HepG2 (cell line): ENCODE results near the gene IL17RB. TPM values are rescaled to one million over a fixed set of nuclear protein-coding genes. Genes with fewer than 3 reads are reported as not detected.

Experiments used
- ATAC-seq: fragments of 200-7000 bp; cut with Tn5 transposase; 3 replicates; pipeline ENCODE4 v1.9.1; 2020; ENCODE audit warnings: mild to moderate bottlenecking, moderate library complexity
- BruUV-seq: library from RNA; stranded (reverse); fragments of 400-500 nt; replicated peaks from 2 replicates; lab custom pipeline; 2021; lab: Mats Ljungman, UMichigan
- CTCF ChIA-PET: fragments of 300-600 bp; formaldehyde crosslinking; extraction: SDS; loops from one replicate; lab custom pipeline; 2021; ENCODE audit warnings: low total read pairs, inconsistent platforms, low intra/inter-chr PET ratio; lab: Yijun Ruan, JAX
- POLR2A ChIA-PET: fragments of 350-600 bp; sonication (Branson Sonifier 250); formaldehyde crosslinking; loops from one replicate; lab custom pipeline; 2020; ENCODE audit warnings: antibody characterized with exemption, inconsistent platforms; lab: Yijun Ruan, JAX
- DNase-seq: peaks from one replicate; pipeline ENCODE4 v3.0.0-alpha.2; 2015; ENCODE audit warnings: low spot score
- FAIRE-seq: peaks from 3 replicates; lab custom pipeline; 2011; peaks lifted over from hg19 to GRCh38; lab: Jason Lieb, UNC
- H2AFZ ChIP-seq: one replicate; pipeline ENCODE4 v1.6.1; 2011; ENCODE audit warnings: low read length, inconsistent platforms
- H3K27ac ChIP-seq: fragments of 300-600 bp; 3 replicates; pipeline ENCODE4 v1.8.0; 2011; ENCODE audit warnings: mixed run types, mild to moderate bottlenecking, mixed read lengths, low read length, inconsistent platforms; ENCODE audit not compliant: insufficient read depth; ENCODE audit errors: extremely low read length
- H3K27me3 ChIP-seq, 2 experiments: fragments of 200-600 bp in 1 of 2; 2 replicates in 1 of 2; 3 replicates in 1 of 2; pipeline versions ENCODE4 v1.6.0 to v1.8.0; 2011; ENCODE audit warnings: low read length in 2 of 2, mild to moderate bottlenecking in 2 of 2, moderate library complexity in 2 of 2, inconsistent platforms in 1 of 2; ENCODE audit not compliant: insufficient read depth in 2 of 2, control insufficient read depth in 1 of 2
- H3K36me3 ChIP-seq, 2 experiments: fragments of 200-600 bp in 1 of 2; replicated peaks in 1 of 2; 2 replicates in 1 of 2; 3 replicates in 1 of 2; pipeline versions ENCODE4 v1.5.1 to v1.8.0; 2011; ENCODE audit warnings: low read length in 2 of 2, inconsistent platforms in 1 of 2; ENCODE audit not compliant: insufficient read depth in 2 of 2, control insufficient read depth in 1 of 2
- H3K4me1 ChIP-seq: 2 replicates; pipeline ENCODE4 v1.5.1; 2012; ENCODE audit warnings: low read length, inconsistent platforms; ENCODE audit not compliant: insufficient read depth
- H3K4me2 ChIP-seq: 2 replicates; pipeline ENCODE4 v1.6.0; 2011; ENCODE audit warnings: low read depth, low read length, inconsistent platforms
- H3K4me3 ChIP-seq, 3 experiments: fragments of 200-600 bp in 1 of 3; sonication (generic), shearing (Covaris generic) in 1 of 3; replicated peaks in 1 of 3; 2 replicates each; pipeline ENCODE4 v1.5.1; 2011 to 2016; ENCODE audit warnings: low read length in 3 of 3, inconsistent platforms in 2 of 3, low read depth in 2 of 3, mild to moderate bottlenecking in 2 of 3, control low read depth in 1 of 3, mixed read lengths in 1 of 3; ENCODE audit not compliant: insufficient read depth in 1 of 3
- H3K79me2 ChIP-seq: one replicate; pipeline ENCODE4 v1.6.1; 2011; ENCODE audit warnings: low read length, inconsistent platforms; ENCODE audit not compliant: insufficient read depth
- H3K9ac ChIP-seq: 2 replicates; pipeline ENCODE4 v1.6.0; 2011; ENCODE audit warnings: mild to moderate bottlenecking, low read depth, low read length, inconsistent platforms; ENCODE audit not compliant: insufficient read depth
- H3K9me3 ChIP-seq: 2 replicates; pipeline ENCODE4 v1.5.1; 2012; ENCODE audit warnings: mild to moderate bottlenecking, low read length
- H4K20me1 ChIP-seq: 2 replicates; pipeline ENCODE4 v1.6.0; 2011; ENCODE audit warnings: inconsistent platforms, mild to moderate bottlenecking, low read length, moderate library complexity; ENCODE audit not compliant: insufficient read depth
- FOSL2 ChIP-seq: sonication (generic); formaldehyde crosslinking; IDR thresholded peaks from 2 replicates; pipeline ENCODE4 v1.4.0; 2020; ENCODE audit warnings: missing genetic modification reagents
- POLR2AphosphoS5 ChIP-seq: IDR thresholded peaks from 2 replicates; pipeline ENCODE4 v1.6.1; 2012; ENCODE audit warnings: low read depth, low read length
- ZBTB43 ChIP-seq: sonication (generic); formaldehyde crosslinking; conservative IDR thresholded peaks from 2 replicates; pipeline ENCODE4 v1.4.0; 2020; ENCODE audit warnings: missing genetic modification reagents
- ZNF430 ChIP-seq: sonication (generic); formaldehyde crosslinking; IDR thresholded peaks from 2 replicates; pipeline ENCODE4 v1.9.0; 2021; ENCODE audit warnings: mild to moderate bottlenecking, missing genetic modification reagents
- ZNF577 ChIP-seq: sonication (generic); formaldehyde crosslinking; IDR thresholded peaks from 2 replicates; pipeline ENCODE4 v1.4.0; 2020; ENCODE audit warnings: mild to moderate bottlenecking, low read depth, missing genetic modification reagents, borderline replicate concordance
- ZNF678 ChIP-seq: sonication (generic); formaldehyde crosslinking; IDR thresholded peaks from 2 replicates; pipeline ENCODE4 v1.4.0; 2020; ENCODE audit warnings: mild to moderate bottlenecking, missing genetic modification reagents
- WGBS: methylation state at CpG from one replicate; pipeline ENCODE4 v1.1.6; 2017; ENCODE audit warnings: low lambda C conversion rate; 5-methylcytosine and 5-hydroxymethylcytosine counted together
- in situ Hi-C: cut with HindIII; loops from 2 replicates; pipeline ENCODE4 v1.10.0; 2017; ENCODE audit warnings: low pct_unique_long_range_greater_than_20kb; ENCODE audit not compliant: extremely low pct_ligation_motif_present
- intact Hi-C: fragments of 100-400 bp; cut with micrococcal nuclease; formaldehyde crosslinking; loops from one replicate; pipeline ENCODE4 v1.10.0; 2022; ENCODE audit not compliant: unreplicated experiment
- polyA plus RNA-seq, 8 experiments: library from polyadenylated mRNA; depleted of rRNA in 3 of 8; stranded (reverse) in 7 of 8; unstranded in 1 of 8; fragments of >200 nt; fragmentation: Illumina TruSeq in 4 of 8; extraction: Trizol in 4 of 8; gene quantifications; 2 replicates each; pipeline versions ENCODE4 v1.2.1 to v1.2.3, GENCODE V29; 2011 to 2016; ENCODE audit warnings: low read depth in 4 of 8, missing spikeins in 1 of 8, mixed read lengths in 1 of 8; ENCODE audit not compliant: insufficient read depth in 1 of 8
- total RNA-seq, 5 experiments: library from RNA; depleted of rRNA; stranded (reverse); fragments of >200 nt; fragmentation: Illumina TruSeq; extraction: Trizol; gene quantifications; 2 replicates each; pipeline ENCODE4 v1.2.3, GENCODE V29; 2016; ENCODE audit warnings: low read depth in 1 of 5

The IL17RB gene
- total and polyA plus RNA-seq, 2 of the 13 experiments (the other 11 are each of a cell fraction or from before 2014, with no cell fraction given) = 130 to 190 TPM

DNA sequence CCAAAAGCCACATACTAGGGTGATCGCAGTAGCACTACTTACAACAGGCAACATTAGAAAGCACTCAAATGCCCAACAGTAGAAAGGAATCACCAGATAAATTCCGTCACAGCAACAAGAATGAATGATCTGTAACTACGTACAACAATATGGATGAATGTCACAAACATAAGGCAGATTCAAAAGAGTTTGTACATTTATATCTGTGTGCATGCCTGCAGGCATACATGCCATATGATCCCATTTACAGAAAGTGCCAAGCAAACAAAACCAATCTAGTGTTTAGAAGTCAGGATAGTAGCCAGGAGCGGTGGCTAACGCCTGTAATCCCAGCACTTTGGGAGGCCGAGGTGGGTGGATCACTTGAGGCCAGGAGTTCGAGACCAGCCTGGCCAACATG lies 3.5 kb downstream of the IL17RB start:
- ATAC-seq (no peak), FAIRE-seq (no peak), DNase-seq (no peak)
- Histone ChIP-seq H3K9me3 (no peaks in the 10 kb centered on the region), H3K9ac (no peak overlapping the region), H3K27me3 (no peaks in the 10 kb centered on the region; a peak in 1 of 5 replicates), H3K4me2 (no peak overlapping the region), H2AFZ (no peak overlapping the region), H3K4me3 (no peak overlapping the region), H3K36me3 (peaks cover 23 to 48% of the 10 kb centered on the region in 2 experiments), H3K4me1 (peaks cover 21% of the 10 kb centered on the region), H3K27ac (no peak overlapping the region), H3K79me2 (peaks cover 44% of the 10 kb centered on the region), H4K20me1 (peaks cover 7% of the 10 kb centered on the region)
- no peak for TF ChIP-seq ZNF430 (CRISPR knock-in tag)
- TF ChIP-seq ZNF678 (CRISPR knock-in tag) = no peak
- TF ChIP-seq ZBTB43 (CRISPR knock-in tag) = no peak
- TF ChIP-seq FOSL2 = no peak
- CTCF ChIA-PET = no interaction called here
- BruUV-seq = no TSS peak
- 96% methylated on average over 7 of the region's 7 CpGs for WGBS
- in situ Hi-C loops = loop anchor here (5.0 kb wide), 1 partner anchor 32 kb away; the partner anchor contains the start of gene ACTR8
- POLR2A ChIA-PET = no interaction called here
- intact Hi-C loops = no loop called here

DNA sequence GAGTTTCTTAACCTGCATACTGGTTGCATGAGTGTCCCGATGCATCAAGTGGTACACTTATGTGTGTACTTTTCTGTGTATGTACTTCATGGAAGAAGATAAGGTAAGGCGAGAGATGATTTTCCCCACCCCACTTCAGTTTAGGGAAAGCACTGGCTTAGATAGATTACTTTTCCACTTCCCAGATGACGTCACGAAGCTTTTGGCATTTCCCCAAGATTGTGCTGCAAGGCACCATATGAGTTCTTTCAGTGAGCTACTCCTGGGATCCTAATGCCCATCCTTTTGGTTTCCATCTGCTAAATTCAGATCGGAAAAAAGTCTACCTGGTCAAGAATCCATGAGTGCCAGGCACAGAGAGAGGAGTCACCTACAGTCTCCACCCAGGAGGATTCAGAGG lies 4.5 kb downstream of the IL17RB start:
- no peak overlapping the region for H3K4me2 ChIP-seq
- ChIA-PET CTCF (no interaction called here), POLR2A (interaction anchor here (7.5 kb wide), 1 partner anchor 7 kb away, joined by 39 read pairs; no protein-coding TSS in a partner anchor)
- H3K9me3 ChIP-seq = no peaks in the 10 kb centered on the region
- no peak overlapping the region for H3K27ac ChIP-seq
- intact Hi-C loops = no loop called here
- 93% methylated on average over 5 of the region's 5 CpGs for WGBS
- ATAC-seq = no peak
- H3K27me3 ChIP-seq = no peaks in the 10 kb centered on the region; a peak in 1 of 5 replicates
- peaks cover 19% of the 10 kb centered on the region for H3K4me1 ChIP-seq
- DNase-seq = no peak
- no TSS peak for BruUV-seq
- no peak for FAIRE-seq
- H3K9ac ChIP-seq = no peak overlapping the region
- no peak overlapping the region for H2AFZ ChIP-seq
- TF ChIP-seq POLR2AphosphoS5 (0 out of 2 replicates have a peak, but pooled peaks have one; percentile 15), ZNF577 (CRISPR knock-in tag) (no peak)
- in situ Hi-C loops = no loop called here
- peaks cover 36% of the 10 kb centered on the region for H3K79me2 ChIP-seq
- H4K20me1 ChIP-seq = peaks cover 7% of the 10 kb centered on the region
- no peak overlapping the region for H3K4me3 ChIP-seq
- H3K36me3 ChIP-seq = peaks cover 26 to 56% of the 10 kb centered on the region in 2 experiments
